Right atrium auricular region (tissue), 2 donors: ENCODE measurements around the gene USP44. TPM values are rescaled to one million over a fixed set of nuclear protein-coding genes. Genes with fewer than 3 reads are reported as not detected.

Source experiments
- DNase-seq: peaks from one replicate; pipeline ENCODE4 v3.0.0-alpha.2; 2019; ENCODE audit warnings: low spot score
- H3K27ac ChIP-seq, 2 donors: fragments of 200-600 bp; sonication (generic); 1 replicate in 1 of 2; 2 replicates in 1 of 2; pipeline ENCODE4 v1.5.1; 2016 to 2019
- H3K27me3 ChIP-seq, 2 donors: fragments of 200-600 bp; sonication (generic); one replicate each; pipeline versions ENCODE4 v1.5.1 to v1.6.0; 2017 to 2019
- H3K36me3 ChIP-seq: fragments of 200-600 bp; sonication (generic); one replicate; pipeline ENCODE4 v1.5.1; 2016
- H3K4me1 ChIP-seq, 2 donors: fragments of 200-600 bp; sonication (generic); one replicate each; pipeline versions ENCODE4 v1.5.1 to v1.6.0; 2017 to 2019
- H3K4me3 ChIP-seq, 2 donors: fragments of 200-600 bp; sonication (generic); 1 replicate in 1 of 2; 2 replicates in 1 of 2; pipeline ENCODE4 v1.5.1; 2017 to 2019; ENCODE audit warnings: mild to moderate bottlenecking in 1 of 2, moderate library complexity in 1 of 2
- H3K9me3 ChIP-seq, 2 donors: fragments of 200-600 bp; sonication (generic); one replicate each; pipeline ENCODE4 v1.5.1; 2019
- total RNA-seq, 2 donors: library from RNA; depleted of rRNA; stranded (reverse); fragments of >200 nt; gene quantifications; one replicate each; pipeline ENCODE4 v1.1.0, GENCODE V29; 2016
- TF ChIP-seq, protein P1 (sequence below), 2 donors: fragments of 200-600 bp; sonication (generic); IDR thresholded peaks; one replicate each; pipeline ENCODE4 v1.5.1; 2019; ENCODE audit warnings: antibody characterized with exemption in 2 of 2

Gene USP44
- total RNA-seq, 2 donors from 2014 or later = 1.4 to 1.9 TPM

DNA sequence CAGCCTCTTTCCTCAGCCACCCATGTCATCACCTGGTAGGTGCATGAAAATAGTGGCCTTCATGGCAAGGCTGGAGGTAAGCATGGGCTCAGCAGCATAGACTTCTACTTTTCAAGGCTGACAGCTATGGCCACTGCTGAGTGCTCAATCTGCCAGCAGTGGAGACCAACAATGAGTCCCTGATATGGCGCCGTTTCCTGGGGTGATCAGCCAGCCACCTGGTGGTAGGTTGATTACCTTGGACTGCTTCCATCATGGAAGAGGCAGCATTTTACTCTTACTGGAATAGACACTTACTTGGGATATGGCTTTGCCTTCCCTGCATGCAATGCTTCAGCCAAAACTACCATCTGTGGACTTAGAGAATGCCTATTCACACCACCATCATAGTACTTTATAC lies 39.5 kb upstream of the USP44 start:
- Histone ChIP-seq H3K9me3 (no peaks in the 10 kb centered on the region), H3K36me3 (no peaks in the 10 kb centered on the region), H3K4me1 (peaks cover 0 to 20% of the 10 kb centered on the region in 2 donors), H3K27ac (no peak overlapping the region), H3K4me3 (no peak overlapping the region), H3K27me3 (no peaks in the 10 kb centered on the region)
- no peak for DNase-seq
- TF ChIP-seq, protein P1, sequence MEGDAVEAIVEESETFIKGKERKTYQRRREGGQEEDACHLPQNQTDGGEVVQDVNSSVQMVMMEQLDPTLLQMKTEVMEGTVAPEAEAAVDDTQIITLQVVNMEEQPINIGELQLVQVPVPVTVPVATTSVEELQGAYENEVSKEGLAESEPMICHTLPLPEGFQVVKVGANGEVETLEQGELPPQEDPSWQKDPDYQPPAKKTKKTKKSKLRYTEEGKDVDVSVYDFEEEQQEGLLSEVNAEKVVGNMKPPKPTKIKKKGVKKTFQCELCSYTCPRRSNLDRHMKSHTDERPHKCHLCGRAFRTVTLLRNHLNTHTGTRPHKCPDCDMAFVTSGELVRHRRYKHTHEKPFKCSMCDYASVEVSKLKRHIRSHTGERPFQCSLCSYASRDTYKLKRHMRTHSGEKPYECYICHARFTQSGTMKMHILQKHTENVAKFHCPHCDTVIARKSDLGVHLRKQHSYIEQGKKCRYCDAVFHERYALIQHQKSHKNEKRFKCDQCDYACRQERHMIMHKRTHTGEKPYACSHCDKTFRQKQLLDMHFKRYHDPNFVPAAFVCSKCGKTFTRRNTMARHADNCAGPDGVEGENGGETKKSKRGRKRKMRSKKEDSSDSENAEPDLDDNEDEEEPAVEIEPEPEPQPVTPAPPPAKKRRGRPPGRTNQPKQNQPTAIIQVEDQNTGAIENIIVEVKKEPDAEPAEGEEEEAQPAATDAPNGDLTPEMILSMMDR (IDR thresholded peaks at IDR 0.05) = no peak

DNA sequence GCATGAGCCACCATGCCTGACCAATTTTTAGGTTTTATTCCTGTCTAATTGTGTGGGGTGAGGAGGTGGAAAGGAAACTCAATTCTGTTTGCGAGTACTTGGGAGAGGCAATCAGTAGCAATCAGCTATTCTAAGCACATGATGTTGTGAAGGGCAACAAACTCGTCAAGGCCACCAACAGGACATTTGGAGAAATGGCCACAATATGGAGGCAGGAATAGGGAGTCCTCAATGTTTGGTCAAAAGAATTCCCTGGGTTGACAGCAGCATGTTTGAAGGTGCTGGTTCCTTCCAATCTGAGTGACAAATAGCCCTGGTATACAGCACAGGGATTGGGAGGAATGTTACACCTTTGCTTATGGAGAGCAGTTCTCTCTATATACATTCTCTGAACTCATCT lies 32.7 kb upstream of the USP44 start:
- H3K9me3 ChIP-seq = no peaks in the 10 kb centered on the region
- no peak overlapping the region for H3K27ac ChIP-seq
- no peaks in the 10 kb centered on the region for H3K36me3 ChIP-seq
- DNase-seq = no peak
- no peak overlapping the region for H3K4me3 ChIP-seq
- no peaks in the 10 kb centered on the region for H3K4me1 ChIP-seq
- TF ChIP-seq, protein P1 (IDR thresholded peaks at IDR 0.05) = no peak
- H3K27me3 ChIP-seq = no peaks in the 10 kb centered on the region

DNA sequence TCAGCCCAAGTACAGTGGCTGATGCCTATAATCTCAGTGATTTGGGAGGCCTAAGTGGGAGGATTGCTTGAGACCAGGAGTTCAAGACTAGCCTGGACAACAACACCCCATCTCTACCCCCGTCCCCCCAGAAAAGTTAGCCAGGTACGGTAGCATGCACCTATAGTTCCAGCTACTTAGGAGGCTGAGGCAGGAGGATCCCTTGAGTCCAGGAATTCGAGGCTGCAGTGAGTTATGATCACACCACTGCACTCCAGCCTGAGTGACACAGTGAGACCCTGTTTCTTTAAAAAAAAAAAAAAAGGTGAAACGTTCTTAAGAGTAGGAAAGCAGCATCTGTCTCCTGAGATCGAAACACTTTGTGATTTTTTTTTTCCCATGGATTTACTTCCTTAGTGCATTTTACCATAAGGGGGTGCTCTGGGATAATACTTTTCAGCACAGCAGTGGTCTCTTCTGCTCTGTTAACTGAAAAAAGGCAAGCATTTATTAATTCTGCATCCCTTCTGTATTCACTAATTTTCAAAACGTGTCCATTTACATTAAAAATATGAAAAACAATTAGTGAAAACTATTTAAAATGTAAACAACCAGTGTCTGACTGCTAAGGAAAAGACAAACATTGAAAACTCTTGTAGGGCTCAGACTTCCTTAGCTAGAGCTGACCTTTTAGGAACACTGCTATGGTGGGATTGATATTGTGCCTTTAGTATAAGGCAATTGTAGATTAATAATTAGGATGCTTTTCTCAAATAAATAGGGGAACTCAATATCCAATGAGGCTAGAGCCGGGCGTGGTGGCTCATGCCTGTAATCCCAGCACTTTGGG lies 31.2 kb upstream of the USP44 start:
- Histone ChIP-seq H3K27me3 (no peaks in the 10 kb centered on the region), H3K27ac (no peak overlapping the region), H3K9me3 (no peaks in the 10 kb centered on the region), H3K36me3 (no peaks in the 10 kb centered on the region), H3K4me3 (no peak overlapping the region), H3K4me1 (no peaks in the 10 kb centered on the region)
- TF ChIP-seq, protein P1 (IDR thresholded peaks at IDR 0.05) = peak; percentile 24 to 73
- DNase-seq = no peak

DNA sequence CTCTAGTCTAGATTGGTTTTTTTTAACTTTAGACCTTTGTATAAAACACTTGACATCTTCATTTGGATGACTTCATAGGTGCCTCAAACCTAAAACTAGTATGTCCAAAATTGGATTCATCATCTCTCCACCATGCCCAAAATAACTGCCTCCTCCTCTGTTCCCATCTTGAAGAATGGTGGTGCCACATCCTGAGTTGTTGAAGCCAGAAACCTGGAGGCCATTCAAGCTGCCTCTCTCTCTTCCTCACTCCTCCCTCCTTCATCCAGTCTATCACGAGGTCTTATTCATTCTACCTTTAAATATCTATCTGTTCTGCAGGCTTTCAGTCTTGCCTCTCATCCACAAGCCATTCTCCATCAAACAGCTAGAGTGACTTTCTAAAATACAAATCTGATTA lies 26.5 kb upstream of the USP44 start:
- TF ChIP-seq, protein P1 (IDR thresholded peaks at IDR 0.05) = no peak
- Histone ChIP-seq H3K27ac (no peak overlapping the region), H3K9me3 (no peaks in the 10 kb centered on the region), H3K36me3 (no peaks in the 10 kb centered on the region), H3K4me1 (no peaks in the 10 kb centered on the region), H3K4me3 (no peak overlapping the region), H3K27me3 (no peaks in the 10 kb centered on the region)
- DNase-seq = no peak

DNA sequence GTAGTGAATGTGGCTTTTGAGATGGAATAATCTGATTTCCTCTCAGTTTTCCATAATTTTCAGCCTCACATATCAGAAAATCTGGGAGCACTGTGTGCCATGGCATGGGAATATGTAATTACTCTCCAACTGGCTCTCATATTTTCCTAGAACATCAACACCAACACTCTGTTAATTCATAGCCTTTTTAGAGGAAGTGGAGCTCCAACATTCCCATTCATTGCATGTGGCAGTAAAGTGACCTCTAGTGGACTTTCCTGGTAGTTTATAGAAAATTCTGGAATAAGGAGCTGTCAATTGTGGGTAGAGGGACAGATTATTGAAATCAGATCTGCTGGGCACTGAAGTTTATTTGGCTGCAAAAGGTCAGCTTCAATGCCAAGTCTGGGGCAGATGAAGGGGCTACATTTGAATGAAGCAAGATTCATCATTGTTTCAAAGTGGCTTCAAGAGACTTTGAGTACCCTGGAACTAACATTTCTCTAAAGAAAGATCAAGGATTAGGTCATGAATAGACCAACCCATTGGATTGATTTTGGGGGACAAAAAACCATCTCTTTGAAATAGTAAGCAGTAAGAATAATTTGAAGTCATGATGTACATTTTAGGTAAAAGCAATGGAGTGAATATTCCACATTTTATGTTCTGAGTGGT lies 23.6 kb upstream of the USP44 start:
- no peak for DNase-seq
- TF ChIP-seq, protein P1 (IDR thresholded peaks at IDR 0.05) = peak; percentile 41 to 73
- H3K36me3 ChIP-seq = no peaks in the 10 kb centered on the region
- no peak overlapping the region for H3K27ac ChIP-seq
- no peaks in the 10 kb centered on the region for H3K27me3 ChIP-seq
- no peaks in the 10 kb centered on the region for H3K9me3 ChIP-seq
- H3K4me1 ChIP-seq = no peaks in the 10 kb centered on the region
- H3K4me3 ChIP-seq = no peak overlapping the region
